AG04450 (cell line): ENCODE results near the gene CYSTM1. TPM values are rescaled to one million over a fixed set of nuclear protein-coding genes. Genes with fewer than 3 reads are reported as not detected.

Experiments used
- CTCF ChIA-PET: fragments of 300-600, 350-600 bp; formaldehyde crosslinking; extraction: SDS; loops from one replicate; lab custom pipeline; 2022; ENCODE audit warnings: antibody characterized with exemption, inconsistent platforms; lab: Charles Lee
- POLR2A ChIA-PET: fragments of 350-600 bp; formaldehyde crosslinking; extraction: SDS; loops from one replicate; lab custom pipeline; 2021; ENCODE audit warnings: antibody characterized with exemption, inconsistent platforms; lab: Yijun Ruan, JAX
- DNase-seq: peaks from one replicate; pipeline ENCODE4 v3.0.0-alpha.2; 2011; ENCODE audit warnings: low read depth, low spot score
- H3K27ac ChIP-seq: one replicate; pipeline ENCODE4 v1.5.1; 2012; ENCODE audit warnings: low read depth, low read length, control low read depth
- H3K27me3 ChIP-seq: one replicate; pipeline ENCODE4 v1.6.0; 2012; ENCODE audit warnings: low read length; ENCODE audit not compliant: control insufficient read depth, insufficient read depth
- H3K4me3 ChIP-seq: 2 replicates; pipeline ENCODE4 v1.5.1; 2011; ENCODE audit warnings: mild to moderate bottlenecking, low read depth, low read length, control low read depth
- H3K9me3 ChIP-seq: 2 replicates; pipeline ENCODE4 v1.5.1; 2012; ENCODE audit warnings: low read length; ENCODE audit not compliant: control insufficient read depth, insufficient read depth
- polyA plus RNA-seq: library from polyadenylated mRNA; depleted of rRNA; stranded (reverse); fragments of >200 nt; gene quantifications from 2 replicates; pipeline ENCODE4 v1.2.3, GENCODE V29; 2011
- TF ChIP-seq, protein P1 (sequence below): IDR thresholded peaks from 2 replicates; pipeline ENCODE4 v1.5.1; 2011; ENCODE audit warnings: low read depth, low read length, control low read depth, inconsistent platforms

The CYSTM1 gene
- polyA plus RNA-seq, 1 experiment = 13.1 TPM

- H3K4me3 ChIP-seq = no peak overlapping the region
- no peak for DNase-seq
- ChIA-PET CTCF (interaction anchor here (0.8 to 20.2 kb wide), 5 partner anchors 10 to 116 kb away, joined by 3 to 806 read pairs (median 9); partner anchors contain the start of genes HBEGF and SLC4A9), POLR2A (interaction anchor here (0.6 to 6.1 kb wide), 2 partner anchors 100 to 112 kb away, joined by 4 to 62 read pairs; partner anchors contain the start of gene HBEGF)
- H3K27ac ChIP-seq = peak overlapping the region; percentile 39
- TF ChIP-seq, protein P1, sequence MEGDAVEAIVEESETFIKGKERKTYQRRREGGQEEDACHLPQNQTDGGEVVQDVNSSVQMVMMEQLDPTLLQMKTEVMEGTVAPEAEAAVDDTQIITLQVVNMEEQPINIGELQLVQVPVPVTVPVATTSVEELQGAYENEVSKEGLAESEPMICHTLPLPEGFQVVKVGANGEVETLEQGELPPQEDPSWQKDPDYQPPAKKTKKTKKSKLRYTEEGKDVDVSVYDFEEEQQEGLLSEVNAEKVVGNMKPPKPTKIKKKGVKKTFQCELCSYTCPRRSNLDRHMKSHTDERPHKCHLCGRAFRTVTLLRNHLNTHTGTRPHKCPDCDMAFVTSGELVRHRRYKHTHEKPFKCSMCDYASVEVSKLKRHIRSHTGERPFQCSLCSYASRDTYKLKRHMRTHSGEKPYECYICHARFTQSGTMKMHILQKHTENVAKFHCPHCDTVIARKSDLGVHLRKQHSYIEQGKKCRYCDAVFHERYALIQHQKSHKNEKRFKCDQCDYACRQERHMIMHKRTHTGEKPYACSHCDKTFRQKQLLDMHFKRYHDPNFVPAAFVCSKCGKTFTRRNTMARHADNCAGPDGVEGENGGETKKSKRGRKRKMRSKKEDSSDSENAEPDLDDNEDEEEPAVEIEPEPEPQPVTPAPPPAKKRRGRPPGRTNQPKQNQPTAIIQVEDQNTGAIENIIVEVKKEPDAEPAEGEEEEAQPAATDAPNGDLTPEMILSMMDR = no peak
- no peaks in the 10 kb centered on the region for H3K9me3 ChIP-seq
- H3K27me3 ChIP-seq = no peaks in the 10 kb centered on the region
Measured at GRCh38 chr5:140246378-140247122, 71.6 kb downstream of the CYSTM1 start.

GRCh38 chr5:140248414-140248813, 73.4 kb downstream of the CYSTM1 start:
- no peaks in the 10 kb centered on the region for H3K27me3 ChIP-seq
- no peak overlapping the region for H3K27ac ChIP-seq
- no peak overlapping the region for H3K4me3 ChIP-seq
- TF ChIP-seq, protein P1 = no peak
- ChIA-PET POLR2A (interaction anchor here (2.0 kb wide), 1 partner anchor 98 kb away, joined by 8 read pairs; the partner anchor contains the start of gene HBEGF), CTCF (interaction anchor here (0.9 to 20.2 kb wide), 4 partner anchors 8 to 114 kb away, joined by 3 to 806 read pairs (median 141); partner anchors contain the start of genes HBEGF and SLC4A9)
- no peak for DNase-seq
- no peaks in the 10 kb centered on the region for H3K9me3 ChIP-seq

- TF ChIP-seq, protein P1 = no peak
- ChIA-PET CTCF (interaction anchor here (20.2 kb wide), 1 partner anchor 98 kb away, joined by 806 read pairs; the partner anchor contains the start of gene HBEGF), POLR2A (interaction anchor here (2.0 kb wide), 1 partner anchor 97 kb away, joined by 8 read pairs; the partner anchor contains the start of gene HBEGF)
- H3K27ac ChIP-seq = no peak overlapping the region
- no peaks in the 10 kb centered on the region for H3K9me3 ChIP-seq
- no peaks in the 10 kb centered on the region for H3K27me3 ChIP-seq
- DNase-seq = no peak
- H3K4me3 ChIP-seq = no peak overlapping the region
Measured at GRCh38 chr5:140249536-140249935, 74.5 kb downstream of the CYSTM1 start.

DNA sequence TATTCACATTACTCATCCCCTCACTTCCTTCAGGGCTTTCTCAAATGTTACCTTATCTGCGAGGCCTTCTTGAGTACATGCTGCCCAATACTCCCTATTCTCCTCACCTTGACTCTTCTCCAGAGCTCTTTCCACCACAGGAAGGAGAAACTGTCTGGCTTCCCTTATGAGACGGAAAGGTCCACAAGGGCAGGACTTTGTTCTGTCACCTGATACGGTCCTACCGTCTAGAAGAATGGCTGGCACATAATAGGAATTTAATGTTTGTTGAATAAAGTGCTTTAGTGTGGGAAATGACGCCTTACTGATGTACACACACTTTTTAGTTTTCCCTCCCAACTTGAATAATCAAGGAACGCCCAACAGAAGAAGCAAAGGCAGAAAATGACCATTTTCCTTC, 75.4 kb downstream of the CYSTM1 start:
- no peak for DNase-seq
- TF ChIP-seq, protein P1 = no peak
- no peaks in the 10 kb centered on the region for H3K9me3 ChIP-seq
- H3K27ac ChIP-seq = no peak overlapping the region
- H3K4me3 ChIP-seq = no peak overlapping the region
- no peaks in the 10 kb centered on the region for H3K27me3 ChIP-seq
- ChIA-PET CTCF (interaction anchor here (1.2 to 20.2 kb wide), 2 partner anchors 98 to 108 kb away, joined by 9 to 806 read pairs; partner anchors contain the start of gene HBEGF), POLR2A (no interaction called here)
